ENCODE data around the gene CRYBG1.
A peak's percentile ranks its signal among the peaks of the same experiment; 100 is the strongest.

CRYBG1 gene

GRCh38 chr6:106609699-106610098, 249.2 kb downstream of the CRYBG1 start:
- peak; percentile 55 for DNase-seq (ENCODE audit: low spot score)

DNA sequence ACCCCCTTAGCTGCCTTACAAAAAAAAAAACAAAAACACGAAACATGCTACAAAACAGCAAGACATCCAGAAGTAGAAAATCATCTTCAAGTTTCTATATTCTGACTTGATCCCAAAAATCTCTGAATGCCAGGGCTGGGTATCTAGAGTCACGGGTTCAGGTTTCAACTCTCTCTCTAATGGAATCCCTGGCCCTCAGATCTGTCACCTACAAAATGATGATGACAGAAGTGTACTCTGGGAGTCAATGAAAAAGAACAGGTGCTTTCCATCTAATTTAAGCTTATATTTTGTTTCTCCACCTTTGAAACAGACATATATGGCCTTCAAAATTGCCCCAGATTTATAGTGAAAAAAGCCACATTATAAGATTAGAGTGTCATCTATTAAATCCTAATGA, 250.5 kb downstream of the CRYBG1 start:
- no peak for DNase-seq (ENCODE audit: low spot score)

DNA sequence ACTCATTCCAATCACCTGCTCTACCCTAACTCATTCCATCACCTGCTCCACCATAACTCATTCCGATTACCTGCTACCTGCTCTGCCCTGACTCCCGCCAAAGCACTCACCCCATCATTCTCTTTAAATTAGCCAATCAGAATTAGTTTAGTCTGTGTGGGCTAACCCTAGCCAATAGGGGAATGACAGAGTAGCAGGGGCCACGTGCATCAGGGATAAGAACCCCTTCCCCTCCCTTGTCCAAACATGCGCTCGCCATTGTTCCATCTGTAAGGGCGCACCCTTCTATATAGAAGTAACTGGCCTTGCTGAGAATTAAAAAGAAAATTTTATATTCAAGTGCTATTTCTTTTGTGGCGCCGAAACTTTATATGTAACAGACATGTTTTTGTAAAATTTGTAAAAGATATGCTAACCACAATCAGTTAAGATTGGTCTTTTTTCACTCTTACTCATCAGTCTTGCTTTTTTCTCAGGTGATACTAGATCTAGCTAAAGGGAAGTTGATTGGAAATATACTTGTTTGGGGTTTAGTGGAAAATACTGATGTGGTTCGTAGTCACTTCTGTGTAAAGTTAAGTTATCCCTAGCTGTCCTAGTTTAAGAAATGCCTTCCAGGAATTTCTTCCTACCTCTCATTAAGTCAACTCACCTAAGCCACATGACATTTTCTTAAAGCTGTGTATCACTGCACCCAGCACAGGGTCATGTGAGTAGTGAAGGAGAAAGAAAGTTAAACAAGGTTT, 252.3 kb downstream of the CRYBG1 start:
- no peak for DNase-seq (ENCODE audit: low spot score)

GRCh38 chr6:106613590-106613989, 253.1 kb downstream of the CRYBG1 start:
- no peak for DNase-seq (ENCODE audit: low spot score)

DNA sequence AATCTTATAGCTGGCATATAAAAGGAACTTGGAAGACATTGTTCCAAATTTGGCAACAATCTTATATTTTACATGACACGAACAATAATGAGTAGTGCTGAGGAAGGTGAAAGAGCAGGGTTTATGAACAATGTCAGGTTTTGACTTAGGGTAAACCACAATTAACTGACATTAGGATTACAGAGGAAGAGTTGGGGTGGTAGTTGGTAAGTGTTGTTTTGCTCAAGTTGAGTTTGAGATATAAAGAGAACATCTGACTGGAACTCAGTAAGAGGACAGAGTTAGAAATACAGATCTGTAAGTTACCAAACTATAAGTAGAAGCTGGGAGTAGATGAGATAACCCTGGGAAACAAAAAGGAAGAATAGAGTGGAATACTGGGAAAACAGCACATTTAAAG, 253.6 kb downstream of the CRYBG1 start:
- no peak for DNase-seq (ENCODE audit: low spot score)

DNA sequence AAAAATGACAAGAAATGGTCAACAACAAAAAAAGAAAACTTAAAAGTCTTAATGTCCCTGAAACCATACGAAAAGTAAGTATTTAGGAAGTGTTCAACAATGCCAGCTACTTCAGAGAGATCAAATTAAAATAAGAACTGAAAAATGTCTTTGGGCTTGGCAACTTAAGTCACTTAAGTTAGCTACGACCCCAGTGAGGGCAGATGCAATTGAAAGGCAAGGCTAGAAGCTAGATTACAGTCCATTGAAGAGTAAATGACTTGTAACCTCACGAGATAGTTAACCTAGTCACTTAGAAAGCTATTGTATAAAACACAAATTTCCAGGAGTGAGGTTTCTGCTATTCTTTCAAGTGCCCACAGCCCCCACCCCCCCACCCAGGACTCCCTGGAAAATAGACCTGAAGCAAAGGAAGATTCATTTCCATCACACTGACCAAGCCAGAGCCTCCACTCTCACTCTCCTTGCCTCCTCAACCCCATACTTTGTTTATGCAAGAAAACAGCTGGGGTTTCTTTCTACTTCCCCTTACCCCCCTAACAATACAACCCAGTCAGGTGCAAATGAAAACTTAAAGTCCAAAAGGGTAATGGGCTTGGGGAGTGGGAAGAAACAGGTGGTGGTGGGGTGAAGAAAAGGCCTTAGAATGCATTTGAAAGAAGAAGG, 254.2 kb downstream of the CRYBG1 start:
- DNase-seq (ENCODE audit: low spot score): no peak

DNA sequence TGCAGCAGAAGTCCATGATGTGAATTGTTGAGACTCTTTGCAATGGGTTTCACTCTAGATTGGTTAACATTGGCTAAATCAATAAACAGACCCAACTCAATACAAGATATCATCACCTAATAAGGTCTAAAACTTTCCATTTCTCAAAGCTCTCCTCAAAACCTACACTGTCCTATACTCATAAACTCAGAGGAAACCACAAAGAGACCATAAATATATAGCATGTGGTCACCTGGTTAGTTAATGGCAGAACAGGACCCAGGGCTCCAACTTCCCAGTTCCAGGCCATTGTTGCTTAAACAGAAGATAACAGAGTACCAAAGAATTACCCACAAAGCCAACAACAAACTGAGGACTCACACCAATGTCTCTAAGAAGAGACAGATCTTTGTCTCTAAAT, 256.8 kb downstream of the CRYBG1 start:
- DNase-seq (ENCODE audit: low spot score): no peak

GRCh38 chr6:106617857-106618256, 257.3 kb downstream of the CRYBG1 start:
- no peak for DNase-seq (ENCODE audit: low spot score)

GRCh38 chr6:106618324-106618723, 257.8 kb downstream of the CRYBG1 start:
- DNase-seq (ENCODE audit: low spot score): no peak

DNA sequence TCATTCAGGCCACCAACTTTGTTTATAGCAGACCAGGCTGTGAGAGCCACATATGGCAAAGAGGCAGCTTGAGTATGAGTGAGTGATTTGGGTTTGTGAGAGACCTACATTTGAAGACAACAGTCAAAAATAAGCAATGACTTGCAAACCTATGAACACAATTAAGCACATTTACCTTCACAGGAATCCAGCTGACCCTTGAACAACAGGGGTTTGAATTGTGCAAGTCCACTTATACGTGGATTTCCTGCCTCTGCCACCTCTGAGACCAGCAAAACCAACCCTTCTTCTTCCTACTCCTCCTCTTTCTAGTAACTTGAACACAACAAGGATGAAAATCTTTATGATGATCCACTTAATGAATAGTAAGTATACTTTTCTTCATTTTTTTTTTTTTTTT, 258.7 kb downstream of the CRYBG1 start:
- no peak for DNase-seq (ENCODE audit: low spot score)

DNA sequence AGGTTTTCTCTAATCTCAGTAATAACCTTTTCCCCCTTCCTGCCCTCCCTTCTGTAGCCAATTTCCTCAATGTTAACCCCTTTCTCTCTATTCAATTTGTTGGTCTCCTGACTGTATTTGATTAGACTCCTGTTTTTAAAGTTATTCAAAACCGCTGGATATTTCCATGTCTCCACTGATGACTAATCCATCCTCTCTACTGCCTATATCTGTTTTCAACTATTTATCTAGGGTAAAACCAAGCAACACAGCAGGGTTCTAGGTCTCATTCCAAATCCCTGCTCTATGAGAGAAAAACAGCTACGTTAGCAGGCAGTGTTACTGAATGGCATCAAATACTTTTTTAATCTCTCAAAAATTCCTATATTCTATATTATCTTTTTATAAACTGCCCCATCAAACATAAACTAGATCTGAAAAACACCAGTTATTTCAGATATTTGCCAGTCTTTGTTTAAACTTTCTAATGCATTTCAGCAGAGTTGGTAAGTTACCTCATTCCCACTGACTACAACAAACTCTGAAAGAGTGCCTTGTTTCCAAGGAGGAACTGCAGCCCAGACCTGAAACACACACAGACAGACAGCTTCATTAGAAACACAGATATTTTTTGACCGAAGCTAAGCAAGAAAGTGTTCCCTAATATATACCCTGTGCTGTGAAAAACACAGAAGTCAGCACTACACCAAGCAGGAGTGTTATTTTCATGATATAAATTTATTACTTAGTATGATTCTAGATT, 260.6 kb downstream of the CRYBG1 start:
- no peak for DNase-seq (ENCODE audit: low spot score)

Measured in D341Med (cell line).